ENCODE data around the gene C1orf35. TPM values are rescaled to one million over a fixed set of nuclear protein-coding genes. Genes with fewer than 3 reads are reported as not detected.

The C1orf35 gene
- total and polyA plus RNA-seq, 9 of the 15 experiments (the other 6 are each of a cell fraction or from before 2014, with no cell fraction given): 3.2 to 48.7 (median 12.5) TPM

DNA sequence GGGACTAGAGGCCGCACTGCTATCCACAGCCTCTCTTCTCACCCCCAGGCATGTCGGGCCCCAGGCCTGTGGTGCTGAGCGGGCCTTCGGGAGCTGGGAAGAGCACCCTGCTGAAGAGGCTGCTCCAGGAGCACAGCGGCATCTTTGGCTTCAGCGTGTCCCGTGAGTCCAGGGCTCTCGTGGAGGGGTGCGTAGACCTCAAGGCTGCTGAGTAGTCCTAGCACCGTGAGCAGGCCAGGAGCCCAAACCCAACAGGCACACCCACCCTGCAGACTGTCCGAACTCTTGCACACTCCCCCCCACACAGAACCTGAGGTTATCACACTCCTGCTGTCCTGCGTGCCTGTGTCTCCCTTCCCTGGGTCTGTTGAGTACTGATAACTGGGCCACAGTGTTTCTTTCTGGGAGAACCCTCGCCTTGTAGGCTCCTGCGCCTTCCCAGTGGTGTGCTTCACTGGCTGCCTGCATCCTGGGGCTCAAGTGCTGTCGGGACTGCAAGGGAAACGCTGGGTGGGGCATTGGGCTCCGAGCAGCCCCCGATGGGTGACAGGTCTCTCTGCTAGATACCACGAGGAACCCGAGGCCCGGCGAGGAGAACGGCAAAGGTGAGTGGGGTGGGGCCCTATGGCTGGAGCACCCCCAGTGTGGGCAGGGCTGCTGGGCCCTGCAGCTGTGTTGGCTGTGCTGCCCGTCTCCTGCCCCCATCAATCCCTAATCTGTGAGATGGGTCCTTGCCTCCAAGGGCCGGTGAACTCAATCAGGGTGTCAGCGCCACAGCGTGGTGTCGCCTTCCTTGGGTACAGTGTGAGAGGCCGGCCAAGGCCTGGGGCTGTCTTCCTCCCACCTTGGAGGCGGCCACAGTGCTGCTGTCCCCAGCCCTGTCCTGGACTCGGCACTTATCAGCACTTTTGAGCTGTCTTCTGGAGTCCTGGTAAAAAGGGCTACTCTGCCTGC, 42.6 kb upstream of the C1orf35 start (continued):
- TF ChIP-seq, protein P1, sequence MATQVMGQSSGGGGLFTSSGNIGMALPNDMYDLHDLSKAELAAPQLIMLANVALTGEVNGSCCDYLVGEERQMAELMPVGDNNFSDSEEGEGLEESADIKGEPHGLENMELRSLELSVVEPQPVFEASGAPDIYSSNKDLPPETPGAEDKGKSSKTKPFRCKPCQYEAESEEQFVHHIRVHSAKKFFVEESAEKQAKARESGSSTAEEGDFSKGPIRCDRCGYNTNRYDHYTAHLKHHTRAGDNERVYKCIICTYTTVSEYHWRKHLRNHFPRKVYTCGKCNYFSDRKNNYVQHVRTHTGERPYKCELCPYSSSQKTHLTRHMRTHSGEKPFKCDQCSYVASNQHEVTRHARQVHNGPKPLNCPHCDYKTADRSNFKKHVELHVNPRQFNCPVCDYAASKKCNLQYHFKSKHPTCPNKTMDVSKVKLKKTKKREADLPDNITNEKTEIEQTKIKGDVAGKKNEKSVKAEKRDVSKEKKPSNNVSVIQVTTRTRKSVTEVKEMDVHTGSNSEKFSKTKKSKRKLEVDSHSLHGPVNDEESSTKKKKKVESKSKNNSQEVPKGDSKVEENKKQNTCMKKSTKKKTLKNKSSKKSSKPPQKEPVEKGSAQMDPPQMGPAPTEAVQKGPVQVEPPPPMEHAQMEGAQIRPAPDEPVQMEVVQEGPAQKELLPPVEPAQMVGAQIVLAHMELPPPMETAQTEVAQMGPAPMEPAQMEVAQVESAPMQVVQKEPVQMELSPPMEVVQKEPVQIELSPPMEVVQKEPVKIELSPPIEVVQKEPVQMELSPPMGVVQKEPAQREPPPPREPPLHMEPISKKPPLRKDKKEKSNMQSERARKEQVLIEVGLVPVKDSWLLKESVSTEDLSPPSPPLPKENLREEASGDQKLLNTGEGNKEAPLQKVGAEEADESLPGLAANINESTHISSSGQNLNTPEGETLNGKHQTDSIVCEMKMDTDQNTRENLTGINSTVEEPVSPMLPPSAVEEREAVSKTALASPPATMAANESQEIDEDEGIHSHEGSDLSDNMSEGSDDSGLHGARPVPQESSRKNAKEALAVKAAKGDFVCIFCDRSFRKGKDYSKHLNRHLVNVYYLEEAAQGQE (IDR thresholded peaks at IDR 0.05; ENCODE audit: borderline replicate concordance): no peak
- TF ChIP-seq, protein P1 (CRISPR knock-in tag; IDR thresholded peaks at IDR 0.05; ENCODE audit: low read depth): no peak
- TF ChIP-seq SOX6 (IDR thresholded peaks at IDR 0.05) (peak; percentile 92), NR1H2 (CRISPR knock-in tag; IDR thresholded peaks at IDR 0.05) (no peak), FOXA1 (IDR thresholded peaks at IDR 0.05; ENCODE audit: borderline replicate concordance) (no peak), POU5F1 (IDR thresholded peaks at IDR 0.05; ENCODE audit: borderline replicate concordance, low read depth, low read length, partially characterized antibody) (no peak), TCF7 (IDR thresholded peaks at IDR 0.05; ENCODE audit: borderline replicate concordance) (no peak), GATAD2B (IDR thresholded peaks at IDR 0.05; ENCODE audit: borderline replicate concordance) (no peak; the same call in 1 of the 2 replicates), RB1 (IDR thresholded peaks at IDR 0.05; ENCODE audit: low read depth) (no peak), ZNF695 (CRISPR knock-in tag; IDR thresholded peaks at IDR 0.05) (no peak), ZNF165 (CRISPR knock-in tag; IDR thresholded peaks at IDR 0.05; ENCODE audit: borderline replicate concordance) (no peak), TCF3 (CRISPR knock-in tag; IDR thresholded peaks at IDR 0.05) (peak; percentile 99), BCOR (IDR thresholded peaks at IDR 0.05) (peak; percentile 92), ZNF586 (CRISPR knock-in tag; conservative IDR thresholded peaks at IDR 0.05) (no peak), ZFP36 (IDR thresholded peaks at IDR 0.05; ENCODE audit: low read depth, low read length, partially characterized antibody) (no peak), ARHGAP35 (IDR thresholded peaks at IDR 0.05; ENCODE audit: partially characterized antibody) (no peak), SMAD2 (IDR thresholded peaks at IDR 0.05; ENCODE audit: low read depth, low read length) (no peak), ETV1 (tag; conservative IDR thresholded peaks at IDR 0.05; ENCODE audit: low read depth) (no peak), ETV5 (CRISPR knock-in tag; IDR thresholded peaks at IDR 0.05; ENCODE audit: low read depth) (no peak), ZNF134 (CRISPR knock-in tag; conservative IDR thresholded peaks at IDR 0.05) (no peak)
- TF ChIP-seq, protein P2, sequence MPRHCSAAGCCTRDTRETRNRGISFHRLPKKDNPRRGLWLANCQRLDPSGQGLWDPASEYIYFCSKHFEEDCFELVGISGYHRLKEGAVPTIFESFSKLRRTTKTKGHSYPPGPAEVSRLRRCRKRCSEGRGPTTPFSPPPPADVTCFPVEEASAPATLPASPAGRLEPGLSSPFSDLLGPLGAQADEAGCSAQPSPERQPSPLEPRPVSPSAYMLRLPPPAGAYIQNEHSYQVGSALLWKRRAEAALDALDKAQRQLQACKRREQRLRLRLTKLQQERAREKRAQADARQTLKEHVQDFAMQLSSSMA (CRISPR knock-in tag; IDR thresholded peaks at IDR 0.05): no peak
